Keratinocyte (primary cell): ENCODE data around the gene FBXO42. TPM values are rescaled to one million over a fixed set of nuclear protein-coding genes. Genes with fewer than 3 reads are reported as not detected.

Source experiments
- DNase-seq: peaks from one replicate; pipeline ENCODE4 v3.0.0-alpha.2; 2011; ENCODE audit warnings: low read depth, missing footprints, low spot score
- FAIRE-seq: peaks from 2 replicates; lab custom pipeline; 2011; peaks lifted over from hg19 to GRCh38; lab: Jason Lieb, UNC
- H2AFZ ChIP-seq: 2 replicates; pipeline ENCODE4 v1.6.0; 2012; ENCODE audit warnings: low read length, control low read depth, inconsistent platforms; ENCODE audit not compliant: control insufficient read depth
- H3K27ac ChIP-seq: 2 replicates; pipeline ENCODE4 v1.5.1; 2011; ENCODE audit warnings: low read length; ENCODE audit not compliant: control insufficient read depth, insufficient read depth
- H3K27me3 ChIP-seq: 3 replicates; pipeline ENCODE4 v1.6.0; 2011; ENCODE audit warnings: low read length; ENCODE audit not compliant: control insufficient read depth, insufficient read depth; ENCODE audit errors: extremely low read depth
- H3K36me3 ChIP-seq, 2 experiments: 2 replicates in 1 of 2; 3 replicates in 1 of 2; pipeline ENCODE4 v1.5.1; 2011; ENCODE audit warnings: low read length in 2 of 2, mild to moderate bottlenecking in 1 of 2; ENCODE audit not compliant: control insufficient read depth in 2 of 2, insufficient read depth in 2 of 2; ENCODE audit errors: extremely low read depth in 1 of 2
- H3K4me1 ChIP-seq: 3 replicates; pipeline ENCODE4 v1.5.1; 2011; ENCODE audit warnings: low read length; ENCODE audit not compliant: control insufficient read depth, insufficient read depth; ENCODE audit errors: extremely low read depth
- H3K4me2 ChIP-seq: 3 replicates; pipeline ENCODE4 v1.6.0; 2011; ENCODE audit warnings: low read depth, low read length; ENCODE audit not compliant: control insufficient read depth, insufficient read depth; ENCODE audit errors: extremely low read depth
- H3K4me3 ChIP-seq, 3 experiments: fragments of 200-600 bp in 1 of 3; sonication (generic) in 1 of 3; 2 replicates in 2 of 3; 3 replicates in 1 of 3; pipeline ENCODE4 v1.5.1; 2011 to 2016; ENCODE audit warnings: low read length in 3 of 3, mild to moderate bottlenecking in 3 of 3, control low read depth in 2 of 3, inconsistent platforms in 1 of 3, low read depth in 1 of 3, mixed read lengths in 1 of 3, mixed run types in 1 of 3, moderate library complexity in 1 of 3; ENCODE audit not compliant: control insufficient read depth in 2 of 3, insufficient read depth in 2 of 3; ENCODE audit errors: extremely low read depth in 1 of 3
- H3K79me2 ChIP-seq: 2 replicates; pipeline ENCODE4 v1.6.0; 2012; ENCODE audit warnings: low read length; ENCODE audit not compliant: control insufficient read depth, insufficient read depth
- H3K9ac ChIP-seq: 3 replicates; pipeline ENCODE4 v1.6.0; 2011; ENCODE audit warnings: low read length; ENCODE audit not compliant: control insufficient read depth, insufficient read depth; ENCODE audit errors: extremely low read depth
- H3K9me1 ChIP-seq: 3 replicates; pipeline ENCODE4 v1.6.0; 2011; ENCODE audit warnings: low read length; ENCODE audit not compliant: control insufficient read depth, insufficient read depth; ENCODE audit errors: extremely low read depth
- H3K9me3 ChIP-seq: 2 replicates; pipeline ENCODE4 v1.5.1; 2012; ENCODE audit warnings: low read depth, low read length; ENCODE audit not compliant: control insufficient read depth
- H4K20me1 ChIP-seq: 3 replicates; pipeline ENCODE4 v1.6.0; 2011; ENCODE audit warnings: low read length; ENCODE audit not compliant: control insufficient read depth, insufficient read depth; ENCODE audit errors: extremely low read depth
- EZH2 ChIP-seq: IDR thresholded peaks from one replicate; pipeline ENCODE4 v1.6.1; 2012; ENCODE audit warnings: inconsistent platforms, mild to moderate bottlenecking, low read length, moderate library complexity
- dilution Hi-C: fragments of 300-500 bp; cut with MboI; formaldehyde crosslinking; loops from one replicate; pipeline ENCODE4 v1.7.0; 2020; ENCODE audit warnings: low sequenced_read_pairs; ENCODE audit not compliant: extremely low pct_ligation_motif_present
- polyA plus RNA-seq, 5 experiments: library from polyadenylated mRNA; depleted of rRNA in 3 of 5; stranded (reverse) in 3 of 5; stranded (forward) in 1 of 5; unstranded in 1 of 5; fragments of >200 nt; gene quantifications; 1 replicate in 1 of 5; 2 replicates in 3 of 5; 3 replicates in 1 of 5; pipeline versions ENCODE4 v1.2.1 to v1.2.3, GENCODE V29; 2011 to 2012; ENCODE audit warnings: missing spikeins in 2 of 5, low read depth in 1 of 5, low replicate concordance in 1 of 5
- TF ChIP-seq, protein P1 (sequence below), 3 experiments: IDR thresholded peaks in 1 of 3; conservative IDR thresholded peaks in 1 of 3; optimal IDR thresholded peaks in 1 of 3; 2 replicates in 2 of 3; 3 replicates in 1 of 3; pipeline versions ENCODE3 to v1.5.1; 2011; ENCODE audit warnings: low read length in 3 of 3, mild to moderate bottlenecking in 3 of 3, moderate library complexity in 2 of 3, control low read depth in 1 of 3, inconsistent platforms in 1 of 3; ENCODE audit not compliant: insufficient read depth in 2 of 3; ENCODE audit errors: extremely low read depth in 1 of 3

FBXO42 gene
- polyA plus RNA-seq, 1 donor (not counting 4 experiments of a cell fraction or from before 2014, with no cell fraction given): 14.1 TPM

DNA sequence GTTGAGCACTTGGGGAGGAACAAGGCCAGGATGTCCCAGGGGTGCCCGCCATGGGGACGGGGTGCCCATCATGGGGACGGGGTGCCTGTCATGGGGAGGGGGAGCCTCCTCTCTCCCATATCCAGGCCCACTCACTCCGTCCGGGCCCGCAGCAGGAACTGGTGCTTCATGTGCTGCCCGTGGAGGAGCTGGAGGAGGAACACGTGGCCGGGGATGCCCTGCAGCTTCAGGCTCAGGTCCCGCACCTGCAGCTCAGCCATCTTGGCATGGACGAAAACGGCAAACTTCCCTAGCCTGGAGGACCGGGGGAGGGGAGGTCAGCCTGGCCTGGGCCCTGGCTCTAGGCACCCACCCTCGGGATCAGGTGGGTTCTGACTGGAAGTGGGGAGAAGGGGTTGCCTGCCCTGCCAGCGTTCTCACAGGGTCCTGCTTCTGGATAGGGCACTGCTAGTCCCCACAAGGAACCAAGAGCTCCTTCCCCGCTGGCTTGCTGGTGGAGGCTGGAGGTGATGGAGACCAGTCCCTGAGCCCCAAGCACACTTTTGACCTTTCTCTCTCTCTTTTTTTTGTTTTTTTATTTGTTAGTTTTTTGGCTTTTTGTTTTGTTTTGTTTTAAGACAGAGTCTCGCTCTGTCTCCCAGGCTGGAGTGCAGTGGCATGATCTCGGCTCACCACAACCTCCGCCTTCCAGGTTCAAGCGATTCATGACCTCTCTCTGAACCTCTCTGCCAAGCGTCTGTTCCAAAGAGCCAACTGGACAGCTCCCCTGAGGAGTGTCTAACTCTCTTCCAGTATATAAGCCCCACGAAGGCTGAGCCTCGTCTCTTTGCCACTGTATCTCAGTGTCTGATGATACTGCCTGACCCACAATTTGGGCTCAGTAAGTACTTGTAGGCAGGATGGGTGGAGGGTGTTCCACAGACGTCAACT, 149.7 kb downstream of the FBXO42 start:
- Histone ChIP-seq H3K79me2 (no peaks in the 10 kb centered on the region), H3K9me1 (no peaks in the 10 kb centered on the region), H3K4me1 (peaks cover 6% of the 10 kb centered on the region), H3K27me3 (no peaks in the 10 kb centered on the region), H2AFZ (no peak overlapping the region), H4K20me1 (no peaks in the 10 kb centered on the region), H3K9me3 (no peaks in the 10 kb centered on the region), H3K4me2 (no peak overlapping the region), H3K4me3 (no peak overlapping the region), H3K36me3 (peaks cover 3 to 7% of the 10 kb centered on the region in 2 experiments), H3K9ac (no peak overlapping the region), H3K27ac (no peak overlapping the region)
- TF ChIP-seq EZH2: no peak
- TF ChIP-seq, protein P1, sequence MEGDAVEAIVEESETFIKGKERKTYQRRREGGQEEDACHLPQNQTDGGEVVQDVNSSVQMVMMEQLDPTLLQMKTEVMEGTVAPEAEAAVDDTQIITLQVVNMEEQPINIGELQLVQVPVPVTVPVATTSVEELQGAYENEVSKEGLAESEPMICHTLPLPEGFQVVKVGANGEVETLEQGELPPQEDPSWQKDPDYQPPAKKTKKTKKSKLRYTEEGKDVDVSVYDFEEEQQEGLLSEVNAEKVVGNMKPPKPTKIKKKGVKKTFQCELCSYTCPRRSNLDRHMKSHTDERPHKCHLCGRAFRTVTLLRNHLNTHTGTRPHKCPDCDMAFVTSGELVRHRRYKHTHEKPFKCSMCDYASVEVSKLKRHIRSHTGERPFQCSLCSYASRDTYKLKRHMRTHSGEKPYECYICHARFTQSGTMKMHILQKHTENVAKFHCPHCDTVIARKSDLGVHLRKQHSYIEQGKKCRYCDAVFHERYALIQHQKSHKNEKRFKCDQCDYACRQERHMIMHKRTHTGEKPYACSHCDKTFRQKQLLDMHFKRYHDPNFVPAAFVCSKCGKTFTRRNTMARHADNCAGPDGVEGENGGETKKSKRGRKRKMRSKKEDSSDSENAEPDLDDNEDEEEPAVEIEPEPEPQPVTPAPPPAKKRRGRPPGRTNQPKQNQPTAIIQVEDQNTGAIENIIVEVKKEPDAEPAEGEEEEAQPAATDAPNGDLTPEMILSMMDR (optimal IDR thresholded peaks at IDR 0.05 in 1 of 3, IDR thresholded peaks at IDR 0.05 in 1 of 3, conservative IDR thresholded peaks at IDR 0.05 in 1 of 3; ENCODE audit: extremely low read depth in 1 of 3, insufficient read depth in 2 of 3, low read length in 3 of 3): no peak
- DNase-seq: no peak
- no peak for FAIRE-seq
- dilution Hi-C loops: no loop called here

DNA sequence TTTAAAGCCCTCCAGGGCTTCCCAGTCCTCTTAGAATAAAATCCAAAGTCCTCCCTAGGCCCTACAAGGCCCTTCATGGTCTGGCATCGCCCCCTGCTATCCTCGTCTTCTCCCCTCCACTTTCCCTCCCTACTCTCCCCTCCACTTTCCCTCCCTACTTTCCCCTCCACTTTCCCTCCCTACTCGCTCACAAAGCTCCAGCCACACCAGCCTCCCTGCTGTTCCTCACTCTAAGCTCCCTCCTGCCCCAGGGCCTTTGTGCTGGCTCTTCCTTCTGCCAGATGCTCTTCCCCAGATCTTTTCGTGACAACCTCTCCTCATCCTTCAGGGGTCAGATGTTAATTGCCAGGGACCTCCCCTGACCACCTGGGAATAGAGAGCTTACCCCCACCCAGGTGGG, 152.6 kb downstream of the FBXO42 start:
- Histone ChIP-seq H3K27me3 (no peaks in the 10 kb centered on the region), H3K9me1 (no peaks in the 10 kb centered on the region), H3K4me3 (no peak overlapping the region), H4K20me1 (no peaks in the 10 kb centered on the region), H2AFZ (no peak overlapping the region), H3K9me3 (no peaks in the 10 kb centered on the region), H3K27ac (no peak overlapping the region), H3K79me2 (no peaks in the 10 kb centered on the region), H3K4me1 (peaks cover 2% of the 10 kb centered on the region), H3K9ac (no peak overlapping the region), H3K4me2 (no peak overlapping the region), H3K36me3 (peaks cover 3 to 7% of the 10 kb centered on the region in 2 experiments)
- DNase-seq (no peak), FAIRE-seq (no peak)
- TF ChIP-seq EZH2: no peak
- TF ChIP-seq, protein P1 (optimal IDR thresholded peaks at IDR 0.05 in 1 of 3, IDR thresholded peaks at IDR 0.05 in 1 of 3, conservative IDR thresholded peaks at IDR 0.05 in 1 of 3; ENCODE audit: extremely low read depth in 1 of 3, insufficient read depth in 2 of 3, low read length in 3 of 3): no peak
- dilution Hi-C loops: no loop called here
